Measurements from ENCODE around the gene NHLH2.

GRCh38 chr1:115847787-115848186, 6.9 kb upstream of the NHLH2 start:
- TF ChIP-seq ZFX (IDR thresholded peaks at IDR 0.05) = no peak
- no peak for TF ChIP-seq SP1 (IDR thresholded peaks at IDR 0.05; ENCODE audit: low read depth)
- TF ChIP-seq POLR2A (IDR thresholded peaks at IDR 0.05; ENCODE audit: borderline replicate concordance, extremely low read depth, insufficient read depth, insufficient read length) = no peak
- TF ChIP-seq ELF1 (IDR thresholded peaks at IDR 0.05; ENCODE audit: borderline replicate concordance, low read depth) = no peak
- TF ChIP-seq MAX (IDR thresholded peaks at IDR 0.05) = no peak
- no peak for TF ChIP-seq CTCF (IDR thresholded peaks at IDR 0.05 in 2 of 3, conservative IDR thresholded peaks at IDR 0.05 in 1 of 3; ENCODE audit: borderline replicate concordance in 1 of 3, insufficient read depth in 1 of 3, low read depth in 2 of 3, low read length in 2 of 3)
- TF ChIP-seq YY1 (IDR thresholded peaks at IDR 0.05; ENCODE audit: extremely low read depth, insufficient replicate concordance, low read depth, low read length) = no peak
- TF ChIP-seq REST (IDR thresholded peaks at IDR 0.05; ENCODE audit: low read depth) = no peak
- TF ChIP-seq ATF3 (IDR thresholded peaks at IDR 0.05) = no peak
- TF ChIP-seq POLR2AphosphoS5 (IDR thresholded peaks at IDR 0.05; ENCODE audit: low read depth, low read length) = no peak
- no peak for TF ChIP-seq FOSL1 (IDR thresholded peaks at IDR 0.05; ENCODE audit: low read depth)
- TF ChIP-seq RAD21 (IDR thresholded peaks at IDR 0.05; ENCODE audit: low read depth) = no peak
- TF ChIP-seq CBX3 (IDR thresholded peaks at IDR 0.05; ENCODE audit: low read depth) = no peak

Measured in HCT116 (cell line).